Stromal cell of bone marrow (primary cell): ENCODE data around the gene MTF1.
"Not testable (repeated sequence)": the region's sequence is repeated elsewhere in the genome, so short reads cannot be mapped to it uniquely, and the experiment has no call there.

ENCODE experiments used
- DNase-seq: peaks from one replicate; pipeline ENCODE4 v3.0.0-alpha.2; 2012; ENCODE audit warnings: low read depth

Gene MTF1

DNA sequence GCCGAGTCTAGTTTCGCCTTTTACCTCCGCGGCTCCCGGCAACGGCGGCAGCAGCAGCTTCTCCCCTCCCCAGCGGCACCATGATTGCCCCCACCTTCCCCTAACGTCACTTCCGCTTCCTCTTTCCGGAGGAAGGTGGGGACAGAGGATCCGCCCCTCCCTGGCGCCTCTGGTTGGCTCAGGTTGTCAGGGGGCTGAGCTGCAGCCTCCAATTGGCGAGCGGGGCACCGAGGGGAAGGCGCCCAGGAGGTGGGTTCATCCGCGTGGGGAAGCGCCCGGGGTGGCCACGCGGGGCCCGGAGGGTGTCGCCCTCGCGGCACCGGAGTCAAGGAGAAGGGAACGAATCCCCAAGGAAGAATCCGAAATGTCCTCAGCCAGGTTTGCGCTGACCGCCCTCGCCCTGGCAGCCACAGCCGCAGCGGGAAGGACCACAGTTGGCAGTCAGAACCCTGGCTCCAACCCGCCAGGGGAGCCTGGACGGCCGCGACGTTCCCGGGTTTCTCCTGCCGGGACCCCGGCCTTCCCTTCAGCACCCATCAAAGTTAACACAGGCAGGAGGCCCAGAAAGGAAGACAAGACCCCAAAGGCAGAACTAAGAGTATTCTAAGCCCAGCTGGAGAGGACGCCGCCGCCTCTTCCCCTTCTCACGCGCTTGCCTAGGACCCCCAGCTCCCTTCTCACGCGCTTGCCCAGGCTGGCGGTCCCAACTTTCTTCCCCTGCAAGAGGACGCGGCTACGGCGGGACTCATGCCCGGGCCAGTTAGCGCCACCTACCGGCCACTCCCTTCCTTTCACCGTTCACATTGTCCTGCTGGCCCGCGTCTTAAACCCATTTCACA is at the start of gene MTF1:
MTF1 (minus strand) TSS at position 86 of the 839 bp plus-strand sequence. CDS start 1,934 bp downstream, outside the sequence.
- DNase-seq, result peak; percentile 97

DNA sequence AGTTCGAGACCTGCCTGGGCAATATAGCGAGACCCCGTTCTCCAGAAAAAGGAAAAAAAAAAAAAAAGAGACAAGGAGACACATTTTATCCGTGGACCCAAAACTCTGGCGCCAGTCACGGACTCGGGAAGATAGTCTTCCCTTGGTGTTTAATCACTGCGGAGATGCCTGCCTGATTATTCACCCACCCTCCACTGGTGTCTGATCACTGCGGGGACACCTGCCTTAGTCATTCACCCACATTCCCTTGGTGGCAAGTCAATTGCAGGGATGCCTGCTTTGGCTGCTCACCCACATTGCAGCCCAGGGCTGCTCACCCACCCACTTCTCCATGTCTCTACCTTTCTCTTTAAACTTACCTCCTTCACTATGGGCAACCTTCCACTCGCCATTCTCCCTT is 49.1 kb upstream of the MTF1 start:
- DNase-seq, result not testable (repeated sequence)

DNA sequence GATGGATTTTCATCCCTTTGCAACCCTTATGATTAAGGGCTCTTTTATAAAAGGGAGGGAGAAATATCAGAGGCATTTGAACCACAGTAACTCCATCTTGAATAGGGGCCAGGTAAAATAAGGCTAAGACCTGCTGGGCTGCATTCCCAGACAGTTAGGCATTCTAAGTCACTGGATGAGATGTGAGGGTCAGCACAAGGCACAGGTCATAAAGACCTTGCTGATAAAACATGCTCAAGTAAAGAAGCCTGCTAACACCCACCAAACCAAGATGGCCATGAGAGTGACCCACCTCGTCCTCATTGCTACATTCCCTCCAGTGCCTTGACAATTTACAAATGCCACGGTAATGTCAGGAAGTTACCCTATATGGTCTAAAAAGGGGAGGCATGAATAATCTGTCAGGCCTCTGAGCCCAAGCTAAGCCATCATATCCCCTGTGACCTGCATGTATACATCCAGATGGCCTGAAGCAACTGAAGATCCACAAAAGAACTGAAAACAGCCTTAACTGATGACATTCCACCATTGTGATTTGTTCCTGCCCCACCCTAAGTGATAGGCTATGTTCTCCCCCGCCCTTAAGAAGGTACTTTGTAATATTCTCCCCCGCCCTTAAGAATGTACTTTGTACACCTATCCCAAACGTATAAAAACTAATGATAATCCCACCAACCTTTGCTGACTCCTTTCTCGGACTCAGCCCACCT is 48.2 kb upstream of the MTF1 start:
- not testable (repeated sequence) for DNase-seq

DNA sequence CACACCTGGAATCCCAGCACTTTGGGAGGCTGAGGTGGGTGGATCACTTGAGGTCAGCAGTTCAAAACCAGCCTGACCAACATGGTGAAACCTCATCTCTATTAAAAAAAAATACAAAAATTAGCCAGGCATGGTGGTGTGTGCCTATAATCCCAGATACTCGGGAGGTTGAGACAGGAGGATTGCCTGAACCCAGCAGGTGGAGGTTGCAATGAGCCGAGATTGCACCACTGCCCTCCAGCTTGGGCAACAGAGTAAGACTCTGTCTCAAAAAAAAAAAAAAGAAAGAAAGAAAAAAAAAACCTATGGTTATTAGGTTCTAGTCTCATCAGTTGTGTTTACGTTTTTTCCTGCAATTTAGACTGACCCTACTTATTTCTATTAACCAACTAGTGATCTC is 47.2 kb upstream of the MTF1 start:
- not testable (repeated sequence) for DNase-seq

DNA sequence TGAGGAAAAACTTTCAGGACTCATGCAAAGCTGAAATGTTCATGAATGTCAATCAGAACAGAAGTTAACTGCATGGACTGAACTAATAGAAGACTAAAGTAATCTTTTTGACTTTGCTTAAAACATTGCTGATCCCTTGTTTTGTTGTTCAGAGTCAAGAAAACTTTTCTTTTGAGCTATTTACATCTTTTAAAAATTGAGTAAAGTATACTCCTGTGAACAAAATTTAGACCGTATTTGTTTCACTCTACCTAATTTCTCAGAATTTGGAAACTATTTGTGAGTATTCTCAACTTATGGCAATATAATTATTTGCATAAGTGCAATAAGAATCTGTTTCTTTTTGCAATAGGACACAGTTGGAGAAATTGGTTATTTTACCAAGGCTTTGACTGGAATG is 46.3 kb upstream of the MTF1 start:
- DNase-seq, result no peak

DNA sequence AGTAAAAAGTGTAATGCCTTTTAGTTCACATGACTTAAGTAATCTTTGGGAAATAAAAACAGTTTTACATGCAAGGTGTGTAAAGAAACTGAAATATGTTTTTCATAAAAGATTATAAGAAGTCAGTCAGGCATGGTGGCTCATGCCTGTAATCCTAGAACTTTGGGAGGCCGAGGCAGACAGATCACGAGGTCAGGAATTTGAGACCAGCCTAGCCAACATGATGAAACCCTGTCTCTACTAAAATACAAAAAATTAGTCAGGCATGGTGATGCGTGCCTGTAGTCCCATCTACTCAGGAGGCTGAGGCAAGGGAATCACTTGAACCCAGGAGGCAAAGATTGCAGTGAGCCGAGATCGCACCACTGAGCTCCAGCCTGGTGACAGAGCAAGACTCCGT is 44.5 kb upstream of the MTF1 start:
- DNase-seq, result not testable (repeated sequence)

DNA sequence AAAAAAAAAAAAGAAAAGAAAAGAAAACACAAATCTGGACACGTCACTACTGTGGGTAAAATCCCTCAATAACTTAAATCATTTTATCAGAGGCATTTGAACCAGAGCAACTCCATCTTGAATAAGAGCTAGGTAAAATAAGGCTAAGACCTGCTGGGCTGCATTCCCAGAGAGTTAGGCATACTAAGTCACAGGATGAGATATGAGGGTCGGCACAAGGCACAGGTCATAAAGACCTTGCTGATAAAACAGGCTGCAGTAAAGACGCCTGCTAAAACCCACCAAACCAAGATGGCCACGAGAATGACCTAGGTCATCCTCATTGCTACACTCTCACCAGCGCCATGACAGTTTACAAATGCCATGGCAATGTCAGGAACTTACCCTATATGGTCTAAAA is 43.6 kb upstream of the MTF1 start:
- DNase-seq, result no peak

DNA sequence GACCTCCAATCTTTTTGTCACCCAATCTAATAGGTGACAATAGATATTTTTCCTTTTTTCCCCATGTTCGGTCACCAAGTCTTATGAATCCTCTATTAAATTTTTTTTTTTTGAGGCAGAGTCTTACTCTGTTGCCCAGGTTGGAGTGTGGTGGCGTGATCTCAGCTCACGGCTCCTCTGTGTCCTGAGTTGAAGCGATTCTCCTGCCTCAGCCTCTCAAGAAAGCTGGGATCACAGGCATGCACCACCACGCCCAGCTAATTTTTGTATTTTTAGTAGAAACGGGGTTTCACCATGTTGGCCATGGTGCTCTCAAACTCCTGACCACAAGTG is 42.5 kb upstream of the MTF1 start:
- no peak for DNase-seq

DNA sequence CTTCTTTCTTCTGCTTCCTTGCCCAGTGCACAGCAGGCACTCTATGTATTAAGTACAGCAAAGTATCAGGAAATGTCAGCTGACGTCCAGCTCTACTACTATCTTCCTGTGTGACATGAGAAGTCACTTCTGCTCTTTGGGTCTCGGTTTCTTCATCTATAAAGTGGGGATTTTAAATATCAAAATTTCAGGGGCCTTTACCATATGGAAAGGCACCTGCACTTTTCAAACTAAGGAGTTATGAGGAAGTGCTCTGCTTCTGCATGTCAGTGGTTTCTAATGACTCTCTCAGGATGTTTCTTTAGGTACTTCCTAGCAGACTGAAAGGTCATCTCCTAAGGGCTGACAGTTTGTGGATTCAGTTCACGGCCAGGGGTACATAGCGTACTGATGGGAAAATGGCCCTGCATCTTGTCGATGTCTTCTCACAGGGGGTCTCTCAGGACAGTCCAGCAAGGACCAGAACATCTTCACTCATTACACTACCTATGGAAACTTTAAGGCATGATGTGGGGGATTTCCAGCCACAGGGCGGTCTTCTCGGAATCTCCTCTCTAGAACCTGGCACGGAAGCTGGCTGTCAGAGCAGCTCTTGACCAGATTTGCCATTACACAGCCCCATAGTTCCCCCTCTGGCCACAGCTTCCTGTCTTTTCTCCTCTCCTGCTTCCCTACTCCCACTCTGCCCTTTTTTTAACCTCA is 42.0 kb upstream of the MTF1 start:
- DNase-seq, result no peak

DNA sequence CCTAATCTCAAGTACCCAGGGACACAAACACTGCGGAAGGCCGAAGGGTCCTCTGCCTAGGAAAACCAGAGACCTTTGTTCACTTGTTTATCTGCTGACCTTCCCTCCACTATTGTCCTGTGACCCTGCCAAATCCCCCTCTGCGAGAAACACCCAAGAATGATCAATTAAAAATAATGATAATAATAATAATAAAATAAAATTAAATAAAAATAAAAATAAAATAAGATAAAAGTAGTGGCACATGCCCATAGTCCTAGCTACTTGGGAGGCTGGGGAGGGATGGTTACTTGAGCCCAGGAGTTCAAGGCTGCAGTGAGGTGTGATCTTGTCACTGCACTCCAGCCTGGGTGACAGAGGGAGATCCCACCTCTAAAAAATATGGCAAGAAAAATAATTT is 38.2 kb upstream of the MTF1 start:
- not testable (repeated sequence) for DNase-seq

DNA sequence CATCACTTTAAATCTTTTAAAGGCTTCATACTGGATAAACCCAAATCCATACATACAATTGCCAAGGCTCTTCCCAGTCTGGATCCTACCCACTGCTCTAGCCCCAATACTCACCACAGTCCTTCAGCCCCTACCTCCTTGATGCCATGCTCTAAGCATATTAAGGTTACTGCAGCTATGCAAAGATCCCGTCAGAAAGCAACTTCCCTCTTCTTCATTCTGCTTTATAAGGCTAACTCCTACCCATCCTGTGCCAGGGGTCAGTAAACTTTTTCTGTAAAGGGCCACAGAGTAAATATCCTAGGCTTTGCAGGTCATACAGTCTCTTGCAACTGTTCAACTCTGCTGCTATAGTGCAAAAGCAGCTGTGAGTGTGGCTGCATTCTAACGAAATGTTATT is 34.3 kb upstream of the MTF1 start:
- no peak for DNase-seq

DNA sequence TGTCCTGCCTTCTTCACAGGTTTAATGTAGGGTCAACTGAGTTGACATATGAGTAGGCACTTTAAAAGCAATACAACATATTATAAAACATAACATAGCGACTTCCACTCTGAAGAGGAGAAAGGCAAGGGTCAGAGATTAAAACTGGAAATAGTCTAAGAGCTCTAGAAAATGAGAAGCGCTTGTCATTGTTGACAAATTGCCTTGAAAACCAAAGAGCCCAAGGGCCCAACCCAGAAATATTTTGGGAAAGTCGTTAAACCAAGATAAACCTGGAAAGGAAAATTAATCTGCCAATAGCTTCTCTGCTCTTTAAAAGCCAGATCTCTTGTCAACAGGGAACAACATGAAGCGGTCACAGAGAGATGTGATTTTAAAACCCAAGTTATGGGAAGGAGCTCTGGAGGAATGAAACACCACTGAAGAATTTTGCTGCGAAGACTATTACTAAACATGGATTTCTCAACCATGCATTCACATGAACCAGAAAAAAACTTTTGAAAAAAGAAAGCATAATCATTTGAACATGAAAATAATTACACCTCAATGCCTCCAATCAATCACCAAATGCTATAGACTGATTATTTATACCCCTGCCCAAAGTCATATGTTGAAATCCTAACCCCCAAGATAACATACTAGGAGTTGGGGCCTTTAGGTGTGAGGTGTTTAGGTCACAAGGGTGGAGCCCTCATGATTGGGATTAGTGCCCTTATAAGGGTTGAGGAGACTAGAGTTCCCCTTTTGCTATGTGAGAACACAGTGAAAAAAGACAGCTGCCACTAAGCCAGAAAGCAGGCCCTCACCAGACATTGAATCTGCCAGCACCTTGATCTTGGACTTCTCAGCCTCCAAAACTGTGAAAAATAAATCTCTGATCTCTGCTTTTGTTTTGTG is 33.0 kb upstream of the MTF1 start:
- DNase-seq, result peak; percentile 60

DNA sequence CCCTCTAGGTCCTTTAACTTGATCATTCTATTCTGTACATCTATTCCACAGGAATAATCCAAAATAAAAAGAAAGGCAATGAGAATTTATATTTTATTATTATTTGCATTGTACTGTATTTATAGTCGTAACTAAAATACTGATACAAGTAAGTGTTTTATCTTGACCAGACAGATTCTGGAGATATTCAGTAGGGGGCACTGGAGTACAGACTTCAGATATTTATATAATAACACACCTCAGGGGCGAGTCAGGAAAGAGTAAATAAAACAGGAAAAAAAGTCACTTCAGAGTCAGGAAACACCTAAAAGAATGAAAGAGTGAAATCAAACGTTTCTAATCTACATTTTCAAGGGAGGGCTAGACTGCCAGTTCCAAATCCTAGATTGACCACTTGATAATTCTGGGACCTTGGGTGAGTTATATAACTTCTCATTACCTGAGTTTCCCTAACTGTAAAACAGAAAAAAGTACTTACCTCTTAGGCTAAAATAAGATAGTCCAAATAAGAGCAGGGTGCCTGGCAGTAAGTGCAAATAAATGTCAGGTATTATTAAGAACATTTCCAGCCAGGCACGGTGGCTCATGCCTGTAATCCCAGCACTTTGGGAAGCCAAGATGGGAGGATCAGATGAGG is 31.1 kb upstream of the MTF1 start:
- no peak for DNase-seq

DNA sequence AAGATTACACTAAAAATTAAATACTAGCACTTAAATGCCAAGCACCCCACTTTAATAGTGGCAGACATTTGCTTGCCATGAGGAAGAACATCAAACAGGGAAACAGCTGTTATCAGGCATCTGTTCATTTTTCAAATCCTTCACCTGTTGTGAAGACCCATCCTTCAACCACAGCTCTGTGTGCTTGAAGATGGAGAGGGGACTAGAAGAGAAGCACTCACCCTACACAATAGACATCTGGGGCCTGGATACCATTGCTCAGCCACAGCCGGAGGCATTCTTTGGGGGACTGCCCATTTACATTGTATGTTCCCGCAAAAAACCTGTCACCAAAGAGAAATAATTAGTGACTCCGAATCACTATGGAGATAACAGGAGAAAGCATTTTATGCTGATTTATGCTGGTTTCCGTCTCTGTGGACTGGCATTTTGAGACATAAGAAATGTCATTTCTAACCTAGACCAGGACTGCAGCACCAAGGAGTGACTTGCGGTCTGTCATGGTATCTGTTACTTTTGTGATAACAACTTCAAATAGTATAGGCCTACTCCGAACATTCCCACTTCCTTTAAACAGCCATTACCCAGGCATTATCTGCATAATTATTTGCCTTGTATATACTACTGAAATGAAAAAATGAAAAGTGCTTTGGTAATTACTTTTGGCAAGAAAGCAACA is 28.8 kb upstream of the MTF1 start:
- DNase-seq, result no peak

DNA sequence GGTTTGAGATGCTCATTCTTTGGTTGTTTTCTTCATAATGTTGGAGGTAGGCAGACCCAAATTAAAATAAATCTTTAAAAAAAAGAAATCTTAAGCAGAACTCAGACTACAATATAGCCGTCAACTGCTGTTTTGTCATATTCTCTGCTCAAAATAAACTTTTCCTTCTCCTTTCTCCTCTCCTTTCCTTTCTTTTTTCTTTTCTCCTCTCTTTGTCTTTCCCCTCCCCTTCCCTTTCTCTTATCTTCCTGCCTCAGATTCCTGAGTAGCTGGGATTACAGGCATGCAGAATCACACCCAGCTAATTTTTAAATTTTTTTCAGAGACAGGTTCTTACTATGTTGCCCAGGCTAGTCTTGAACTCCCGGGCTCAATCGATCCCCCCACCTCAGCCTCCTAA is 24.8 kb upstream of the MTF1 start:
- DNase-seq, result no peak

DNA sequence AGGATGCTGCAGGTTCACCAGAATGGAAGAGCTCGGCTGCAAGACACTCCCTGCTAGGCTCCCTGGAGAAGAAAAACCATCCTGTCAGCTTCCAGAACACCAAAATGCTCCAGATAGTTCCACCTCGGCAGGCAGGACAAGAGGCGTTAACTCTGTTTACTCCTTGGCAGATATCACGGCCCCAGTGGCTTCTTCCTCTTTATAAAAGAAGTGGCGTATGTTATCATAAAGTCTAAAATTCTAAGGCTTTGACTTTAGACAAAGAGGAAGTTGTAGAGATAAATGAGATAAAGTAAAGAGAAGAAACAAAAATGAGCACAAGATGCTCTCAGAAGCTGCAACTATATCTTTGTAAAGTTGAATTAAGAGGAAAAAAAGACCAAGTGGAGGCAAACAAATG is 24.3 kb upstream of the MTF1 start:
- no peak for DNase-seq

DNA sequence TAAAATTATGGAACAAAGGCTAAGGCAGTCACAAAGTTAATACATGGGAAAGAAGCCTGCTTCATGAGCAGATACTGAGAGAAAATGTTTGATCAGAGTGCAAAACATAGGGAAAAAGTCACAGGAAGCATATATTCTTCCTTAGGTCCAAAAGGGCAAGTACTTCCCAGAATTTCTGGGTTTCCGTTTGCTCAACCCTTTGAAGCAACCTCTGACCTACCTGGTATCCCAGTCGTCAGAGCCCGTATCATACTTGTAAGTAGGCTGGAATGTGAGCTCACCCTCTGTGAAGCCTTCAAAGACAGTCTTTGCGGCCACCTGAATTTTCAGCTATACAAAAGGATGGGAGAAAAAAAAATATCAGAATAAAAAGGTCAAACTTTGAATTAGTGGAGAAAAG is 20.5 kb upstream of the MTF1 start:
- no peak for DNase-seq

DNA sequence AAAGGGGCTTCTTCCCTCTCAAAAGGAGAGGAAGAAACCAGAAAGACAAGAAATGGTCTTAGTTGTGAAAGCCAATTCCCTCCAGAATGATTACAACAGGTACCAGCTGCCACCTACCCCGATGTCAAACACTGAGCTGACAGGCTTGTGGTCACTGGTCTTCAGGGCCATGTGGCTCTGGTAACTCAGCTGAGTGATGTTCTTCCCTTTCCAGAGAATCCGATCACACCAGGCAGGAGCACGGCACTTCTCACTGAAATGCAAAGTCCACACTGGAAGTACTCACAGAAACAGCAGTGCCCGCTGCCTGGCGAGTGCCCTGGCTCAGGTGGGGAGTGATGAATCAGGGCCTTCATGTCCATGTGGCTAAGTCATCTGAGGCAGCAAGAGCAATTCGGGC is 18.7 kb upstream of the MTF1 start:
- no peak for DNase-seq

DNA sequence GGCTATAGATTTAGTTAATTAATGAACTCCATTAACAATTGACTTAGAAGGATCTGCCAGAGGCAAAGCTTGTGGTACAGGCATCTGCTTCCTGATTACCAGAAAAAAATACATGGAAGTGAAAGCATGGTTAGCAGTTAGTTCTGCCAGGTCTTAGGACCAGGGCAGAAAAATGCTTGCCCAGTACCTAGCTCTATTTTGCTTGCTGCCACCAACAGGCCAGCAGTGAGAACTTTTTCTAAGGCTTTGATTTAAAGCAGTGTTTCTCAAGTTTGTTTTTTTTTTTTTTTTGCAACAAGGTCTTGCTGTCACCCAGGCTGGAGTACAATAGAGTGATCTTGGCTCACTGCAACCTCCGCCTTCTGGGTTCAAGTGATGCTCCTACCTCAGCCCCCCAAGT is 16.4 kb upstream of the MTF1 start:
- DNase-seq, result no peak

DNA sequence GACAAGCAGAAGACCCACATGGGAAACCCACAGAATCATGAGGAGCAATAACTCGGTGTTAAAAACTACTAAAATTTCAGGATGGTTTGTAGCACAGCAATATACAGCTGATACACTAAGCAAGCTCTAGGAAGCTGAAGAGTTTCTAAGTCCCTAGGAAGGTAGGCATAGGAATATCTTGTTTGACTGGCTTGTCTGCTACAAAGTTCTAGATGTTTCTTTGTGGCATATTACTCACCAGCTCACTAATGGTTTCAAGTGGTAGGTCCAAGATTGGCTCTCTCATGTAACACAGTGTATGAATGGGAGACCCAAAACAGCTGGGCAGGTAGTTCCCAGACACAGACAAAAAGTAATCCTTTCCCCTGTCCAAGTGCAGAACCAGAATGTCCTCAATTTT is 13.3 kb upstream of the MTF1 start:
- DNase-seq, result no peak

DNA sequence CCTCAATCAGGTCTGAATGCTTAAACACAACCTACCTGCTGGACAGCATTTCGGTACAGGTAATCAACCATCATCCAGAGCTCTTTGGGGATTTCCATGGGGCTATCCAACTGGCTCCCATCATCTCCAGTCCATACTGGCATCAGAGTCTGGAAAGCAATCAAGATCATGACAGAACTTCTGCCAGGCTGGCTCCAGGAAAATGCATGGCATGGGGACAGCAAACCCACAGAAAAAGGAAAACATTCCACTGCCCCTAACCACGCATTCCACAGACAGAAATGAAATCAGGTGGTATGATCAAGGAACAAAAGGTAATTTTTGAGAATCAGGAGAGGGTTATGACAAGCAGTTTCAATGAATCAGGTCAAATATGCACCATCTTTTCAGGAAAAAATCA is 9.1 kb upstream of the MTF1 start:
- no peak for DNase-seq
